ENCODE measurements around the gene NPIPA5. TPM values are rescaled to one million over a fixed set of nuclear protein-coding genes. Genes with fewer than 3 reads are reported as not detected.
"Not testable (repeated sequence)": the region's sequence is repeated elsewhere in the genome, so short reads cannot be mapped to it uniquely, and the experiment has no call there.

NPIPA5 gene
- 14.1 and 18.6 TPM in 2 replicates for total RNA-seq

- intact Hi-C loops (cut with micrococcal nuclease): not testable (repeated sequence)
Measured at GRCh38 chr16:15378194-15378593, at the start of gene NPIPA5. Gene NPIPA5, minus strand, starts transcription at chr16:15378294. Its CDS starts 0 bp downstream, at chr16:15378294.

GRCh38 chr16:15427648-15428239 lies 49.6 kb upstream of the NPIPA5 start:
- intact Hi-C loops (cut with micrococcal nuclease): loop anchor here (1.0 kb wide), 2 partner anchors 82 to 215 kb away; no protein-coding TSS in a partner anchor

DNA sequence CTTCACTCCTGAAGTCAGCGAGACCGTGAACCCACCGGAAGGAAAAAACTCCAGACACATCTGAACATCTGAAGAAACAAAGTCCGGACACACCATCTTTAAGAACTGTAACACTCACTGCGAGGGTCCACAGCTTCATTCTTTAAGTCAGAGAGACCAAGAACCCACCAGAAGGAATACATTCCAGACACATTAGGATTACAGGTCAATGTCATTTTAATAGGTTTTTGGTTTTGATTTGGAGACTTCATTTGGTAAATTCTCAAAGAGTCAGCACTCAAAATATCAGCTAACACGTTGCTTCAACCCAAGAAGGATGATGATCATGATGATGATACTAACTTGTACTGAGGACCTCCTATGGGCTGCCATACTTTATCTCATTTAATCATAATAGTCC lies 48.7 kb upstream of the NPIPA5 start:
- intact Hi-C loops (cut with micrococcal nuclease): loop anchor here (1.0 kb wide), 2 partner anchors 83 to 216 kb away; no protein-coding TSS in a partner anchor

DNA sequence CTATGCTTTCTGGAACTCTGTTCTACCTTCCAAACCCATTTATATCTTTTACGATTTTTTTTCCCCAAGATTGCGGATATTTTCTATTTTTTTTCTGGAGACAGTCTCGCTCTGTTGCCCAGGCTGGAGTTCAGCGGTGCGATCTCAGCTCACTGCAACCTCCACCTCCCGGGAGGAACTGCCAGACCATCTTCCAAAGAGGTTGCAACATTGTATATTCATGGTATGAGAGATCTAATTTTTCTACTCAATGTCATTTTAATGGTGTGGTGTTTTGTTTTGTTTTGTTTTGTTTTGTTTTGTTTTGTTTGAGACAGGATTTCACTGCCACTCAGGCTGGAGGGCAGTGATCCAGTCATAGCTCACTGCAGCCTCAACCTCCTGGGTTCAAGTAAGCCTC lies 47.8 kb upstream of the NPIPA5 start:
- intact Hi-C loops (cut with micrococcal nuclease): no loop called here

GRCh38 chr16:15422222-15422621 lies 44.1 kb upstream of the NPIPA5 start:
- intact Hi-C loops (cut with micrococcal nuclease): no loop called here

- intact Hi-C loops (cut with micrococcal nuclease): not testable (repeated sequence)
Measured at GRCh38 chr16:15421696-15422095, 43.6 kb upstream of the NPIPA5 start.

DNA sequence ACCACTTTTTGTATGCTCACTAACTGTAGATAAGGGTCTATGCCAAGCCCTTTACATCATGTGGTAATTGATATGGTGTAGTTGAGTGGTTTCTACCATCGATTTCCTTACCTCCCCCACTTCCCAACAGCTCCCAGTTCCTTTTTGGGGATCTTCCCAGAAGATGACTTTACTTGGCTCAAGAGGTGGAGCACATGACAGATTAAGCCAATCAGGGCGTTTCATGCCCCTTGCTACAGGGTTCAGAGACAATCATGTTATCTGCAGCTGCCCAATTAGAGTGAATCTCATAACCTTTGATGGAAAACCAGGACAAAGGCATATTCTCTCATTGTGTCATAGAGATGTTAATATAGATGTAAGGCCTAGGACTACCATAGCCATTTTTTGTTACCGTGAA lies 40.1 kb upstream of the NPIPA5 start:
- intact Hi-C loops (cut with micrococcal nuclease): no loop called here

DNA sequence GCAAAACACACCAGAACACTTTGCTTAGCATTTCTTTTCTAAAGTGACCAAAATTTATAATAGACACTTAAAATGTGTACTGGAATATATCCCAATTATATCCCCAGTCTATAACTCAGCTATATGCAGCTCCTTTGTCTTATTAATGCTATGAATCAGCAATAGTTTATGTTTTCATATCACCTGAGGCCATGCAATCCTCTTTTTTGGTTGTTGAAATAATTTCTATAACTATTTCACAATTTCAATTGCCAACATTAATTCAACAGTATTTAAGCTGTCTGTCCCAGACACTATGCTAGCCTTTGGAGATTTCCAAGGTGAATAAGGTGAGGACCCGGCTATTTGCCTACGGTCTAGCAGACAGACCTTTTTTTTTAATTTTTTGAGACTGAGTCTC lies 39.1 kb upstream of the NPIPA5 start:
- intact Hi-C loops (cut with micrococcal nuclease): no loop called here

DNA sequence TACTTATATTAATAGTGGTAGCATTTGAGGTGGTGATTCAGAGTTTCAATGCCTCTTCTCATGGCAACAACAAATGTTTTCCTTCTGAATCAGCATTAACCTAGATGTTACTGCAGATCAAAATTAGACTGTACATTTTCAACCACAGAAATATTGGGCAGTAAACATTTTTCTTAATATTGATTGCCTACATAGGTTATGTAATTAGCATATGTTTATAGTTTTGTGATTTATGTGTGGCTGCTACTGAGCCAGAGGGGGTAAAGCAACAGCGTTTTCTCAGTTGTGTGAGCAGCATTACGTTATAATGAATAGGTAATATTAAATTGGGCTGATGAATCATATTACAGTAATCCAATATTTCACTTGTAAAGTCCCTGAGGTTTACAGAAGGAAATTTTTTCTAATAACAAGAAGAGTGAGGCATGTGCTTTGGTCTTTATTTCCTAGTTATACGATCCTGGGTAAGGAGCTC lies 37.5 kb upstream of the NPIPA5 start:
- intact Hi-C loops (cut with micrococcal nuclease): no loop called here

GRCh38 chr16:15409476-15409875 lies 31.4 kb upstream of the NPIPA5 start:
- intact Hi-C loops (cut with micrococcal nuclease): not testable (repeated sequence)

DNA sequence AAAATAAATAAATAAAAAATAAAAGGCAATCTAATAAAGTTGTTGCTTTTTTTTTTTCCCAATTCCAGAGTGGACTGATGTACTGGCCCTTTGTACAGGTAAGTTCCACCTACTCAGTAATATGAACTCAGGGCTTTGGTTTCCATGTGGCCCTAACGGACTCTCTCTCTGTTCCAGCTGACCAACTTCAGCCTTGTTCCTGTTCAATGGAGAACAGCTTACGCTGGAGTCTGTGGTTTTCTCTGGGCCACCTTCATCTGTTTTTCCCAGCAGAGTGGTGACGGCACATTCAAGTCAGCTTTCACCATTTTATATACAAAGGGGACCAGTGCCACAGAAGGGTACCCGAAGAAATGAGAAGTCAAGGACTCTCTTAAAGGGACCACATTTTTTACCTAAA lies 29.7 kb upstream of the NPIPA5 start:
- intact Hi-C loops (cut with micrococcal nuclease): not testable (repeated sequence)

GRCh38 chr16:15404792-15405191 lies 26.7 kb upstream of the NPIPA5 start:
- intact Hi-C loops (cut with micrococcal nuclease): no loop called here

DNA sequence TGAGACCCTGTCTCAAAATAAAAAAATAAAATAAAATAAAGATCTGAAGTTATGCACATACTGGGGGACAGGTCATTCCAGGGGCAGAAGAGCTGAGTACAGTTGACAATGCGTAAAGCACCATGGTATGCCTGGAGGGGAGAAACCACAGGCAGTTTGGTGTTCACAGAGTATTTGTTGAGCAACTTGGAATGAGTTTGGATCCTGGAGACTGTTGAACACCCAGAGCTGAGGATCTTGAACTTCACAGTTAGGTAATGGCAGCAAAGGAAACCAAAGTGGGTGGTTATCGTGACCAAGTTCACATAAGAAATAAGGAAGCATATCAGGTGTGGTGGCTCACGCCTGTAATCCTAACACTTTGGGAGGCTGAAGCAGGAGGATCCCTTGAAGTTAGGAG lies 26.0 kb upstream of the NPIPA5 start:
- intact Hi-C loops (cut with micrococcal nuclease): not testable (repeated sequence)

DNA sequence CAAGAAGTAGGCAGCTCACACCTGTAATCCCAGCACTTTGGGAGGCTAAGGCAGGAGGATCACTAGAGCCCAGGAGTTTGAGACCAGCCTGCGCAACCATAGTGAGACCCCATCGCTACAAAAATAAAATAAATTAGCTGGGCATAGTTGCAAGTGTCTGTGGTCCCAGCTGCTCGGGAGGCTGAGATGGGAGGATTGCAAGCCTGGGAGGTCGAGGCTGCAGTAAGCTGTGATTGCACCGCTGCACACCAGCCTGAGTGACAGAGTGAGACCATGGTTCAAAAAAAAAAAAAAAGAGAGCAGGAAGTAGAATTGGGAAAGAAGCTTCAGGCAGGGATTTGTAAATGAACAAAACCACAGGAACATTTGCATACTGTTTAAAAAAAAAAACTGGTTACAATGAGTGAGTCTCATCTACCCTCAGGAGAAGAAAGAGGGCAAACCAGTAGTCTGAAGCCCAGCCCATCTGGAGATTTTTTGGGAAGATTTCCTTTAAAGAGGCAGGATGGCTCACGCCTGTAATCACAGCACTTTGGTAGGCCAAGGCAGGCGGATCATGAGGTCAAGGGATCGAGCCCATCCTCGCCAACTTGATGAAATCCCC lies 25.4 kb upstream of the NPIPA5 start:
- intact Hi-C loops (cut with micrococcal nuclease): no loop called here

DNA sequence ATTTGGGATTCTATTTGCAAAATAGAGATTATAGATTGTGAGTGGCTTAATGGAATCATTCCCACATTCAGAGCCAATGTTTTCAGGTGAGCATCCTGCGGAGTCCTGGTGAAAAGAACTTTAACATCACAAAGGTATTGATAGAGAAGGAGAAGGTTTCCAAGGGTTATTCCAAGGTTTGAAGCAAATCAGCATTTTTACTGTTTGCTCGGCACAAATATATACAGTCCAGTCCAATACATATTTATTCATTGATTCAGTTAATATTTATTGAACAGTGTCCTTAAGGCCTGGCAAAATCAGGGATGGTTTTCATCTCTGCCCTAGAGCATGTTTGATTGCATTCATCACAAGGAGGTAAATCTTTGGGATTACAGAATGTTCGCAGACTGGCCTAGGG lies 23.9 kb upstream of the NPIPA5 start:
- intact Hi-C loops (cut with micrococcal nuclease): no loop called here

DNA sequence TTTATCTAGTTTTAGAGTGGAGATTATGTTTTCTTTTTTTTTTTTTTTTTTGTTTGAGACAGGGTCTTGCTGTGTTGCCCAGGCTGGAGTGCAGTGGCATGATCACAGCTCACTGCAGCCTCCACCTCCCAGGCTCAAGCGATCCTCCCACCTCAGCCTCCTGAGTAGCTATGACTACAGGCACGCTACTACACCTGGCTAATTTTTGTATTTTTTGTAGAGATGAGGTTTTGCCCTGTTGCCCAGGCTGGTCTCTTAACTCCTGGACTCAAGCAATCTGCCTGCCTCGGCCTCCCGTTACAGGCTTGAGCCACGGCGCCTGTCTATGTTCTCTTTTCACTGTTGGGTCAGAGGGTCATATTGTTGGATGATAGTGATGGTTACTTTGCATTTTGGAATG lies 22.2 kb upstream of the NPIPA5 start:
- intact Hi-C loops (cut with micrococcal nuclease): not testable (repeated sequence)

GRCh38 chr16:15399317-15399716 lies 21.2 kb upstream of the NPIPA5 start:
- intact Hi-C loops (cut with micrococcal nuclease): no loop called here

GRCh38 chr16:15398618-15399316 lies 20.7 kb upstream of the NPIPA5 start:
- intact Hi-C loops (cut with micrococcal nuclease): no loop called here

DNA sequence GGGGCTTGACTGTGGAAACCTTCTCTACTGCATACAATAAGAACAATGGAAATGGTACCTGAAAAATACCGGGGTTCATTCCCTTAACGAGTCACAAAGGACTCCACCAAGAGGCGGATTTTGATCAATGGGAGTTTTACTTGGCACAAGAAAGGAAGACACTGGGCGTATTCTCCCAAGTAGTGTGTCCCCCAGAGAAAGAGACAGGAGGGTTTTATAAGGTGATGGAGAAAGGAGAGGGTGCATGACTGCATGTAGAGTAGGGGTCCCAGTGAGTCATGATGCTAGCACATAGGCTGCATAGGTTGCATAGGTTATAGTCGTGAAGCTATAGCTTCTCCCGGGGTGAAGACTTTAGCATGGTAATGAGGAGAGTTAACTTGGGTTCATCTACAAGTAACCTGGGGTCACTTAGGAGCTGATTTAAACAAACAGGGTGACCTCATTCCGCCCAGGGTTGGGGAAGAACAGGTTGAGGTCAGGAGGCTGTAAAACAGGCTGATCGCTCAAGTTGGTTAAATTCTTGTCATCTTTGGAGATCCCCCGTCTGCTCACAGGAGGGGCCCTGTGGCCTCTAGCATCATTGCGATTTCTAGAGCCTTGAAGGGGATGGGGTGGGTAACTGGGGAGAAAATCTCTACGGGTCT lies 19.0 kb upstream of the NPIPA5 start:
- intact Hi-C loops (cut with micrococcal nuclease): no loop called here

DNA sequence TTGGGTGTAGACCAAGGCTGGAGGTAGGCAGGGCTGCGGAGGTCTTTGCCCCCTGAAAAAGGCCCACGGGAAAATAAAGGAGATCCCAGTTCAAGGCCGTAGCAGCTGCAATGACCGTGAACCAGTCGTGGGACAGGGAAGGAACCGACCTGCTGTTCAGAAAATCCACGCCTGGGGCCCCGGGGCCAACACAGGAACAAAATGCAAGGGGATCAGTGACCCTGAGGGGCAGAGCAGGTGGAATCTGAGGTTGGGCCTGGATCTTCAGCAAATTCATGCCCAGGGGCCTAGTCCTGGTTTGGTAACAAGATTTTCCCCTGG lies 18.4 kb upstream of the NPIPA5 start:
- intact Hi-C loops (cut with micrococcal nuclease): not testable (repeated sequence)

- intact Hi-C loops (cut with micrococcal nuclease): not testable (repeated sequence)
Measured at GRCh38 chr16:15395631-15396508, 17.8 kb upstream of the NPIPA5 start, which contains the start of gene MPV17L. Gene MPV17L, plus strand, starts transcription at chr16:15395754. Its CDS starts 144 bp downstream, at chr16:15395898.
